Measurements from ENCODE around the gene IQGAP3. TPM values are rescaled to one million over a fixed set of nuclear protein-coding genes. Genes with fewer than 3 reads are reported as not detected.

IQGAP3 gene
- polyA plus RNA-seq, 6 donors from 2014 or later = not detected

DNA sequence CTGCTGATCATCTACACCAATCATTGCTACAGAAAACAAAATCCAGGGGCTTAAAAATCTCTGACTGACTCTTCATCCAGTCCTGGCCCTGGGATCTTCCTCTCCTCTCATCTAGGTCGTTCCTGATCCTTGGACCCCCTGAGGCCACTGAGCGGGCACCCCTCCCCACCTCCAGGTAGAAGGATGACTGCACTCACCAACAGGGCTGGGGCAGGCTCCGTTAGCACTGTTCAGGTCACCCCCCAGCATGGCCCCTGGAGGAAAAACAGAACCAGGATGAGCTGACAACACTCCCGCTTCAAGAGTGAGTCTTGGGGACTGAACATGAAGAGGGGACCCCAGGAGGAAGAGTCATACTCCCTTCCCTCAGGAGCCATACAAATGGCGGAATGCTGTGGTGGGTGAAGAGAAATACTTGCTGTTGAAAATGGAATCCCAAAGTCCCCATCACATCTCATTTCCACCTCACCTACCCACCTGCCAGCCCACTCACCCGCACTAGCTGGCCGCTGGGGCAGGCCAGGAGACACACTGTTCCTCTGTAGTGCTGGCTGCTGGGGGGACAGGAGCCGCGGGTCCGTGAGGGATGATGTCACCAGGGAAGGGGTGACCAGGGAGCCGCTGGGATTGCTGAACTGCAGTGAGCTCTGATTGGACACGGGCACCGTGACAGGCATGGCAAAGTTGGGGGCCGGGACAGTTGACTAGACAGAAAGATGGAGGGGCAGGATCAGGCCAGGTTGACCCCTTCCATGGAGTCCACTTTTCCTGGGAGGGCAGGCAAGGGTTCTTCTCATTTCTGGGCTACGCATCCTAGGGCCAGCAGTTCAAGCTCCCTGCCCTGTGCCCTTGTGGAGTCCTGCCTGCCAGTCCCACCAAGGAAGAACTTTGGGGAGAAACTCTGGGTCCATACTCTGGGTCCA, 93.0 kb downstream of the IQGAP3 start:
- Mint-ChIP-seq H3K4me3 (no peak overlapping the region), H3K9me3 (no peaks in the 10 kb centered on the region), H3K27me3 (no peaks in the 10 kb centered on the region), H3K4me1 (peaks cover 33 to 51% (median 37%) of the 10 kb centered on the region in 3 donors), H3K36me3 (peaks cover 23 to 35% of the 10 kb centered on the region in 2 donors), H3K27ac (peak overlapping the region in 4 of 6 donors; percentile 24 to 99 (median 78))
- DNase-seq (no peak), ATAC-seq (ENCODE audit: low read depth in 2 of 2) (no peak)

DNA sequence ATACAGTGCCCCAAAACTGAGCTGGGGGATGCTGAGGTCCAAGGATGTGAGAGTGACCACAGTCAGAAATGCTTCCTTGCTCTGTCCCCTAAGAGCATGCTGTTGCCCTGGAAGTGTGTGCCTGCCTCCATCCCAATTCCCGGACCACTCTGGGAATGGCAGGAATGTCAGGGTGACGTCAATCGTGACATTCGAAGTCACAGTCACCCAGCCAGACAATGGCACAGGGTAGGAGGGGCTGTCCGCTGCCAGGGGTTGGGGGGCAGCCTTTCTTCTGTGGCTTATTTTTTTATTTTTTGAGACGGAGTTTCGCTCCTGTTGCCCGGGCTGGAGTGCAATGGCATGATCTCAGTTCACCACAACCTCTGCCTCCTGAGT, 94.1 kb downstream of the IQGAP3 start:
- H3K9me3 Mint-ChIP-seq = no peaks in the 10 kb centered on the region
- no peaks in the 10 kb centered on the region for H3K27me3 Mint-ChIP-seq
- peak overlapping the region in 3 of 6 donors; percentile 69 to 99 (median 78) for H3K27ac Mint-ChIP-seq
- H3K4me1 Mint-ChIP-seq = peaks cover 32 to 45% (median 33%) of the 10 kb centered on the region in 3 donors
- H3K4me3 Mint-ChIP-seq = no peak overlapping the region
- no peak for ATAC-seq (ENCODE audit: low read depth in 2 of 2)
- no peak for DNase-seq
- peaks cover 23 to 45% of the 10 kb centered on the region in 2 donors for H3K36me3 Mint-ChIP-seq

DNA sequence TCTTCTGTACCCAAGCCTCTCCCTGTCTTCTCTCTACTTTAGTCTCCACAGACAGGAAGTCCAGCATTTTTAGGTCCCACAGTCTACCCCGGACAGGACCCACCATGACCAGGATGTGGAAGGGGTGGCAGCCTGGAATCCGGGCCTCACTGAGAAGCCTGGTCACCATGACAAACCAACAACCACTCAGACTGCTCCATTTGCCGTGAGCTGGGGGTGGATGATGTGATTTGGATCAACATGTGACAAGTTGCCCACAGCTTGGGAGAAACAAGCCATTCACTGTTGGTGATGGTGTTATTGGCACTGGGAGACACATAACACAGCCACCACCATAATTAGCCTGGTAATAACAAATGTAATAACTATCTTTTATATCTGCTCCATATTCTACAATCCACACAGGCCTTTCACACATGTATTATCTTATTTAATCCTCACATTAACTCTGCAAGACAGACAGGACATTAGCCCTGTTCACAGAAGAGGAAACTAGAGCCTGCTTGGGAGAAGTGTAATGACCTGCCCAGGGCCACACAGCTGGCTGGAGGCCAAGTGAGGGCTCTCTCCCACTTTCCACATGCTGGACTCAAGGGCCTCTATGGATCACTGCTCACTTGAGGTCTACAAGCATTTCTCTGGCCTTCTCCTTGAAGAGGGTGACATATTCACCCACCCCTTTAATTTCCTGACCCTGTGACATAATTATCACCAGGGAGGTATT, 94.7 kb downstream of the IQGAP3 start:
- H3K4me3 Mint-ChIP-seq = peak overlapping the region in 1 of 8 donors; percentile 16
- no peaks in the 10 kb centered on the region for H3K9me3 Mint-ChIP-seq
- peaks cover 23 to 45% of the 10 kb centered on the region in 2 donors for H3K36me3 Mint-ChIP-seq
- H3K4me1 Mint-ChIP-seq = peaks cover 26 to 41% (median 31%) of the 10 kb centered on the region in 3 donors
- peak overlapping the region in 4 of 6 donors; percentile 42 to 99 (median 80) for H3K27ac Mint-ChIP-seq
- no peaks in the 10 kb centered on the region for H3K27me3 Mint-ChIP-seq
- ATAC-seq (ENCODE audit: low read depth in 2 of 2) (no peak), DNase-seq (no peak)

DNA sequence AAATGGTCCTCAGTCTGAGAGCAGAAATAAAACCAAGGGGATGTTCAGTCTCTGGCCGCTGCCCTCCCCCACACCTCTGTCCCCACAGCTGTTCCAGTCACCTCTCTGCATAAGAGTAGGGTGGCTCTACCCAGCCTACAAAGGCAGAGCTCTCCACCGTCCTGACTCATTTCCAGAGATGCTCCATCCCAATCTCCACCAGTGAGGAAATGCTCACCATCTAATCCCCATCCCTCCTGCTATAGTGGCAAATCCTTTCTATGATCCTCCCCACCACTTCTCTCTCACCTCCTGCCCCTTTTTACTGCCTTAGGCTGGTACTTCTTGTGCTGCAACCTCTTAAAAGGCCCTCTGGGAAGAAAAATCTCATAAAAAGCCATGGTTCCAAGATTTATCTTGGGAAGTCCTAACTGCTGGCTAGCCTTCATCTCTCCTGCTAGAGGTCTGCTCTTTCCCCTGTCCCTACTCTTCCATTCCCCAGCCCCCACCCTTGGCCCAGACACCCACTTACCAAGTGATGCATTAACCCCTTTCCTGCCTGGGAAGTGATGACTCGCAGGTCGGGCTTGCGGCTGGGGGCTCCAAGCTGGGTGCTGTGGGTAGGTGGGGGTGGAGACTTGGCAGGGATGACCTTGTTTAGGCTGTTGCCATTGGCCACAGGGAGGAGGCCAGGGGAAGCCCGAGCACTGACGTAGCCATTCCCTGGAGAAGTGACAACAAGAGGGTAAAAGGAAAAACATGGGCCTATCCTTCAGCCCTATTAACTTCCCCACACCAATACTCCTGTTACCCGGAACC, 95.7 kb downstream of the IQGAP3 start:
- Mint-ChIP-seq H3K27ac (peak overlapping the region in 4 of 6 donors; percentile 41 to 74 (median 70)), H3K36me3 (peaks cover 19 to 37% of the 10 kb centered on the region in 2 donors), H3K4me1 (peaks cover 18 to 31% (median 22%) of the 10 kb centered on the region in 3 donors), H3K9me3 (no peaks in the 10 kb centered on the region), H3K27me3 (no peaks in the 10 kb centered on the region), H3K4me3 (no peak overlapping the region)
- DNase-seq (no peak), ATAC-seq (ENCODE audit: low read depth in 2 of 2) (no peak)

DNA sequence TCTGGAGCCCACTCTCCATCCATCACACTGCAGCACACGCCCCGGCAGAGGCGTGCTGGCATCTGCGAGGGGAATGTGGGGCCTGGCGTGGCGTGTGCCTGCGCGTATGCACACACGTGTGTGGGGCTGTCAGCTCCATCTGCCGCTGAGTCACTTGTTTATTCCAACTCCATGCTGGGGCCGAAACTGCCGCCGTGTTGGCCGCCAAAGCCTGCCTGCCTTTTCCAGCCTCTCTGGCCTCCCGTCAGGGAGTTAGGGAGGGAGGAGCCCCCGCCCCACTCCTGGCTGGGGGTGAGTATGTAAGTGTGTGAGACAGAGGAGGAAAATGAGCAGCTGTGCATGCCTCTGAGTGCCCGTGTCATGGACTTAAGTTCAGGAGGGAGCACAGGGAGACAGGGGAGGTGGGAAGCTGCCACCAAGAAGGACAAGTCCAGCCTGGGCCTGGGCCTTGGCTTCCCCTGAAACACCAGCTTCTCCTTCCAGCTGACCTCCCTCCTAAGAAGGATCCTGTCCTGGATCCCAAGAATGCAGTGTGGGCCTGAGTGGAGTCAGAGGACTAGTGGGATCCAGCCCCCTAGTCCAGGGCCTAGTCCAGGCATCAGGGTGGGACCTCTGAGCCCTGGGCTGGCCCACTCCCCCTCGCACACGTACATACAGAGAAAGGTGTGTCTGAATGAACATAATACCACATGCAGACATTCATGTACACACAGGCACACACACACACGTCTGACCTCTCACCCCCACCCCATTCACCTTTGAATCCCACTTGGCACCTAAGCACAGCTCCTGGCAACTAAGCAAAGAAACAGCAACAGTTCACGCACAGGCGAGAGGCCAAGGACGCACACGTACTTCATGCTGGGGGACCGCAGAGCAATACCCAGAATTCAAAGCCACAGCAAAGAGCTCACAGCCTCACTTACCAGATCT, 96.5 kb downstream of the IQGAP3 start:
- Mint-ChIP-seq H3K27me3 (no peaks in the 10 kb centered on the region), H3K9me3 (no peaks in the 10 kb centered on the region), H3K4me1 (peaks cover 10 to 29% (median 13%) of the 10 kb centered on the region in 3 donors), H3K36me3 (peaks cover 11 to 28% of the 10 kb centered on the region in 2 donors), H3K4me3 (no peak overlapping the region), H3K27ac (peak overlapping the region in 3 of 6 donors; percentile 41 to 66 (median 47))
- DNase-seq (no peak), ATAC-seq (ENCODE audit: low read depth in 2 of 2) (no peak)

Other genes with a start within 250 kb of the IQGAP3 start
- 100 to 1,000 TPM; 161 to 293 (median 183) TPM for gene CCT3, start 234.3 kb downstream of the IQGAP3 start, polyA plus RNA-seq (ENCODE audit: low read depth in 6 of 6)
- gene TSACC, start 234.0 kb downstream of the IQGAP3 start, polyA plus RNA-seq (ENCODE audit: low read depth in 6 of 6) = 1 to 10 TPM in 1 of 6 donors, not detected in 5; 1.2 TPM
- gene RHBG, start 203.4 kb downstream of the IQGAP3 start, polyA plus RNA-seq (ENCODE audit: low read depth in 6 of 6) = not detected
- 10 to 100 TPM in 3 of 6 donors, 1 to 10 TPM in 3; 6.9 to 15.8 (median 9.1) TPM for gene MEF2D, start 71.8 kb downstream of the IQGAP3 start, polyA plus RNA-seq (ENCODE audit: low read depth in 6 of 6)
- 1 to 10 TPM in 5 of 6 donors, not detected in 1; 2.4 to 4.5 (median 3.2) TPM for gene TTC24, start 7.2 kb upstream of the IQGAP3 start, polyA plus RNA-seq (ENCODE audit: low read depth in 6 of 6)
- 100 to 1,000 TPM in 5 of 6 donors, 10 to 100 TPM in 1; 97.6 to 177 (median 110) TPM for gene NAXE, start 19.2 kb upstream of the IQGAP3 start, polyA plus RNA-seq (ENCODE audit: low read depth in 6 of 6)
- gene GPATCH4, start 28.9 kb upstream of the IQGAP3 start, polyA plus RNA-seq (ENCODE audit: low read depth in 6 of 6) = 10 to 100 TPM; 16.6 to 47.9 (median 28.7) TPM
- not detected for gene HAPLN2, start 46.9 kb upstream of the IQGAP3 start, polyA plus RNA-seq (ENCODE audit: low read depth in 6 of 6)
- gene BCAN, start 69.6 kb upstream of the IQGAP3 start, polyA plus RNA-seq (ENCODE audit: low read depth in 6 of 6) = not detected
- gene NES, start 104.8 kb upstream of the IQGAP3 start, polyA plus RNA-seq (ENCODE audit: low read depth in 6 of 6) = not detected
- gene CRABP2, start 133.0 kb upstream of the IQGAP3 start, polyA plus RNA-seq (ENCODE audit: low read depth in 6 of 6) = under 1 TPM in 1 of 6 donors, not detected in 5; 0.29 TPM
- gene METTL25B, start 155.9 kb upstream of the IQGAP3 start, polyA plus RNA-seq (ENCODE audit: low read depth in 6 of 6) = 10 to 100 TPM in 3 of 6 donors, 1 to 10 TPM in 3; 6.9 to 14.4 (median 9.6) TPM
- gene ISG20L2, start 156.2 kb upstream of the IQGAP3 start, polyA plus RNA-seq (ENCODE audit: low read depth in 6 of 6) = 10 to 100 TPM; 14.3 to 35.0 (median 26.3) TPM
- gene MRPL24, start 168.5 kb upstream of the IQGAP3 start, polyA plus RNA-seq (ENCODE audit: low read depth in 6 of 6) = 100 to 1,000 TPM in 1 of 6 donors, 10 to 100 TPM in 5; 70.7 to 117 (median 76.1) TPM
- gene HDGF, start 179.1 kb upstream of the IQGAP3 start, polyA plus RNA-seq (ENCODE audit: low read depth in 6 of 6) = 10 to 100 TPM; 19.6 to 33.8 (median 26.3) TPM
- 10 to 100 TPM; 31.9 to 69.4 (median 38.9) TPM for gene PRCC, start 195.0 kb upstream of the IQGAP3 start, polyA plus RNA-seq (ENCODE audit: low read depth in 6 of 6)
- 1 to 10 TPM in 1 of 6 donors, under 1 TPM in 4, not detected in 1; 0.26 to 1.2 (median 0.31) TPM for gene SH2D2A, start 244.3 kb upstream of the IQGAP3 start, polyA plus RNA-seq (ENCODE audit: low read depth in 6 of 6)